ENCODE data around the gene LACC1.

Gene LACC1

GRCh38 chr13:43924549-43925245 lies 45.0 kb downstream of the LACC1 start:
- TF ChIP-seq POLR2A (IDR thresholded peaks at IDR 0.05; ENCODE audit: low read depth, low read length) (no peak), TAF1 (IDR thresholded peaks at IDR 0.05; ENCODE audit: borderline replicate concordance, low read depth, low read length) (no peak), POLR2AphosphoS5 (IDR thresholded peaks at IDR 0.05; ENCODE audit: low read depth, low read length) (no peak)
- DNase-seq (ENCODE audit: insufficient read length) (no peak), FAIRE-seq (no peak)

DNA sequence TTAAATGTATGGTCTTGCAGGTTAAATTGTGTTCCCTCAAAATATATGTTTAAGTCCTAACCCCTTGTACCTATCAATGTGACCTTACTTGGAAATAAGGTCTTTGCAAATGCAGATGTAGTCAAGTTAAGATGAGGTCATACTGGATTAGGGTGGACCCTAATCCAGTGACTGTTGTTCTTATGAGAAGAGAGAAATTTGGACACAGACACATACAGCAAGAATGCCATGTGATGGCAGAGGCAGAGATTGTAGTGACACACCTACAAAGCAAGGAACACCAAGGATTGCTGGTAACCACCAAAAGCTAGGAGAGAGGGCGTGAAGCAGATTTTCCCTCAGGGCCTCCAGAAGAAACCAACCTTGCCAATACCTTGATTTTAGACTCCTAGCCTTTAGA lies 50.2 kb downstream of the LACC1 start:
- DNase-seq (ENCODE audit: insufficient read length), result no peak
- FAIRE-seq, result no peak
- no peak for TF ChIP-seq POLR2A (IDR thresholded peaks at IDR 0.05; ENCODE audit: low read depth, low read length)
- no peak for TF ChIP-seq TAF1 (IDR thresholded peaks at IDR 0.05; ENCODE audit: borderline replicate concordance, low read depth, low read length)
- no peak for TF ChIP-seq POLR2AphosphoS5 (IDR thresholded peaks at IDR 0.05; ENCODE audit: low read depth, low read length)

DNA sequence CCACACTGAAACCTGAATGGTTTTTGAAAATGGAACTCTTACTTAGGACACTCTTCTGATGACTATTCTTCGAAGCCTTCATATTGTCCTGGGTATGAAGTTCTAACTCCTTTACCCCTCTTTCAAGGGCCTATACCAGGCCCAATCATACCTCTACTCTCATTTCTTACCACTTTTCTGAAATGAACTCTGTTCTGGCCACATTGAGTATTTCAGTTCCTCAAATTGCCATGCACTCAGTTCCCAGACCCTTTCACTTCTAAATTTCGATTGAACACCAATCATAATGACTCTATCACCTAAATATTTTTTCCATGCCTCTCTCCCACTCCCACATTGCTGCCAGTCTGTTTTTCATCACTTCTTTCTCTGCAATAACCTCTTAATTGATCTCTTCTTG lies 53.7 kb downstream of the LACC1 start:
- DNase-seq (ENCODE audit: insufficient read length) (peak; percentile 12), FAIRE-seq (peak; percentile 77)
- TF ChIP-seq POLR2A (IDR thresholded peaks at IDR 0.05; ENCODE audit: low read depth, low read length) (no peak), POLR2AphosphoS5 (IDR thresholded peaks at IDR 0.05; ENCODE audit: low read depth, low read length) (no peak), TAF1 (IDR thresholded peaks at IDR 0.05; ENCODE audit: borderline replicate concordance, low read depth, low read length) (no peak)

DNA sequence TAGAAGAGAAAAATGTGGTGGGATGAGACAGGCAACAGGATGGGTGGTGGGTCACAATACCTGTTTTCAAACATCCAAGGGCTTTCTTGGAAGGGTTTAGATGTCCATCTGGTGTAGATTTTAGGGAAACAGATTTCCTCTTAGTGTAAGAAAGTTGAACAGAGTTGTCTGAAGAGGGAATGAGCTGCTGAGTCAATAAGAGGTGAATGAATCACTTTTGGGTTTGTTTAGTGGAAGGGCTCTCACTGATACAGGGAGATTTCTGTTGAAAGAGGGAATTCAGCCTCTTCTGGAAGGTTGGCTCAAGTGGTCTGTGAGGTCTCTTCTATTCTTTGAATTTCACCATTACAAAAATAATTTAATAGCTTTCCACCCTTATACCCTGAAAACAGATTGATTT lies 54.6 kb downstream of the LACC1 start:
- DNase-seq (ENCODE audit: insufficient read length) (no peak), FAIRE-seq (no peak)
- TF ChIP-seq POLR2AphosphoS5 (IDR thresholded peaks at IDR 0.05; ENCODE audit: low read depth, low read length), result no peak
- TF ChIP-seq POLR2A (IDR thresholded peaks at IDR 0.05; ENCODE audit: low read depth, low read length), result no peak
- no peak for TF ChIP-seq TAF1 (IDR thresholded peaks at IDR 0.05; ENCODE audit: borderline replicate concordance, low read depth, low read length)

- no peak for FAIRE-seq
- TF ChIP-seq POLR2AphosphoS5 (IDR thresholded peaks at IDR 0.05; ENCODE audit: low read depth, low read length), result no peak
- no peak for TF ChIP-seq TAF1 (IDR thresholded peaks at IDR 0.05; ENCODE audit: borderline replicate concordance, low read depth, low read length)
- TF ChIP-seq POLR2A (IDR thresholded peaks at IDR 0.05; ENCODE audit: low read depth, low read length), result no peak
- no peak for DNase-seq (ENCODE audit: insufficient read length)
Measured at GRCh38 chr13:43935878-43936277, 56.2 kb downstream of the LACC1 start.

DNA sequence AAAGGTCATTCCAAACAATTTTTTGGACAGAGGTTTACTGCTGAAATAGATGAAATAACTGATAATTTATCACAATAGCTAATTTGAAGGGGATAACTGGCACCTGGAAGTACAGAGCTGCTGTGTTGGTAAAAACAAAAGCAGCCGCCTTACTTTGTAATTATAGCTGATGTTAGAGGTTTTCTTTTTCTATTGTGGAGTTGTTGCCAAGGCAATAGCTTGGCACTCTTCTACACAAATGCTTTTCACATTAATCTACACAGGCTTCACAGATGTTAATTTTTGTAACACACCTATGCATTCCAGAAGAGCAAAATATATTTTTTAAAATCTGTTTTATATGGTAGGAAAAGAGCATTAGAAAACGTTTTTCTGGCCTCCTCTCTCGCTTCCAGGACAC lies 56.9 kb downstream of the LACC1 start:
- DNase-seq (ENCODE audit: insufficient read length) (no peak), FAIRE-seq (no peak)
- TF ChIP-seq POLR2A (IDR thresholded peaks at IDR 0.05; ENCODE audit: low read depth, low read length), result no peak
- TF ChIP-seq POLR2AphosphoS5 (IDR thresholded peaks at IDR 0.05; ENCODE audit: low read depth, low read length), result no peak
- TF ChIP-seq TAF1 (IDR thresholded peaks at IDR 0.05; ENCODE audit: borderline replicate concordance, low read depth, low read length), result no peak

GRCh38 chr13:43937839-43938238 lies 58.1 kb downstream of the LACC1 start:
- no peak for TF ChIP-seq TAF1 (IDR thresholded peaks at IDR 0.05; ENCODE audit: borderline replicate concordance, low read depth, low read length)
- no peak for TF ChIP-seq POLR2AphosphoS5 (IDR thresholded peaks at IDR 0.05; ENCODE audit: low read depth, low read length)
- no peak for TF ChIP-seq POLR2A (IDR thresholded peaks at IDR 0.05; ENCODE audit: low read depth, low read length)
- DNase-seq (ENCODE audit: insufficient read length) (no peak), FAIRE-seq (no peak)

GRCh38 chr13:43938449-43938848 lies 58.7 kb downstream of the LACC1 start:
- TF ChIP-seq POLR2AphosphoS5 (IDR thresholded peaks at IDR 0.05; ENCODE audit: low read depth, low read length), result no peak
- no peak for TF ChIP-seq TAF1 (IDR thresholded peaks at IDR 0.05; ENCODE audit: borderline replicate concordance, low read depth, low read length)
- no peak for TF ChIP-seq POLR2A (IDR thresholded peaks at IDR 0.05; ENCODE audit: low read depth, low read length)
- FAIRE-seq (no peak), DNase-seq (ENCODE audit: insufficient read length) (no peak)

GRCh38 chr13:43939086-43939485 lies 59.4 kb downstream of the LACC1 start:
- no peak for FAIRE-seq
- DNase-seq (ENCODE audit: insufficient read length), result no peak

DNA sequence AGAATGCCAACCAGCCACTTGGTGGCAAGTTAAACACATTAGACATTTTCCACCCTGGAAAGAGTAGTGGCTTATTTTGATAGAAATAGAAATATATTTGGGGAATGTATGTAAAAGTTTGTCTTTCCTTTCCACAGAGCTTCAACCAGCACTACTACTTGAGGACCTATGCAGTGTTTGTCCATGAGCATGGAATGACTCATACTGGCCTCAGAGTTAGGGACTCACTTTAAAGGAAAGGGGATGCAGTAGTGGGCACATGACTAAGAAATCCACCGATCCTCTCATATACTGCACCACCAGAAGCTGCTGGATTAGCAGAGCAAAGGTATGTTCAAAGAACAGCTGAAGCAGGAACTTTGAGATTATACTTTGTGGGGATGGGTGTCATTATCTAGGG lies 62.6 kb downstream of the LACC1 start:
- no peak for FAIRE-seq
- TF ChIP-seq POLR2AphosphoS5 (IDR thresholded peaks at IDR 0.05; ENCODE audit: low read depth, low read length), result no peak
- TF ChIP-seq POLR2A (IDR thresholded peaks at IDR 0.05; ENCODE audit: low read depth, low read length), result no peak
- TF ChIP-seq TAF1 (IDR thresholded peaks at IDR 0.05; ENCODE audit: borderline replicate concordance, low read depth, low read length), result no peak

More at GRCh38 chr13:43939086-43939485, 59.4 kb downstream of the LACC1 start:
- no peak for TF ChIP-seq TAF1 (IDR thresholded peaks at IDR 0.05; ENCODE audit: borderline replicate concordance, low read depth, low read length)
- TF ChIP-seq POLR2AphosphoS5 (IDR thresholded peaks at IDR 0.05; ENCODE audit: low read depth, low read length), result no peak
- no peak for TF ChIP-seq POLR2A (IDR thresholded peaks at IDR 0.05; ENCODE audit: low read depth, low read length)

More for the DNA sequence above, 62.6 kb downstream of the LACC1 start:
- no peak for DNase-seq (ENCODE audit: insufficient read length)
